ENCODE measurements around the gene LAG3.
A peak's percentile ranks its signal among the peaks of the same experiment; 100 is the strongest.

LAG3 gene

GRCh38 chr12:6772726-6773589 lies 638 bp downstream of the LAG3 start:
- DNase-seq, result no peak

- DNase-seq, result no peak
Measured at GRCh38 chr12:6773590-6774351, 1.5 kb downstream of the LAG3 start.

- DNase-seq, result no peak
Measured at GRCh38 chr12:6774499-6775062, 2.3 kb downstream of the LAG3 start.

GRCh38 chr12:6775185-6776174 lies 3.2 kb downstream of the LAG3 start:
- DNase-seq, result no peak

- no peak for DNase-seq
Measured at GRCh38 chr12:6777386-6777785, 5.1 kb downstream of the LAG3 start.

GRCh38 chr12:6778217-6778573 lies 5.9 kb downstream of the LAG3 start:
- no peak for DNase-seq

GRCh38 chr12:6778574-6779550 lies 6.5 kb downstream of the LAG3 start:
- peak; percentile 88 for DNase-seq

GRCh38 chr12:6779708-6780432 lies 7.5 kb downstream of the LAG3 start:
- no peak for DNase-seq

GRCh38 chr12:6780573-6780972 lies 8.3 kb downstream of the LAG3 start:
- DNase-seq, result no peak

- DNase-seq, result no peak
Measured at GRCh38 chr12:6782119-6782518, 9.8 kb downstream of the LAG3 start.

- DNase-seq, result no peak
Measured at GRCh38 chr12:6782850-6783566, 10.7 kb downstream of the LAG3 start.

GRCh38 chr12:6783828-6784227 lies 11.5 kb downstream of the LAG3 start:
- DNase-seq, result no peak

- no peak for DNase-seq
Measured at GRCh38 chr12:6784296-6784695, 12.0 kb downstream of the LAG3 start.

- no peak for DNase-seq
Measured at GRCh38 chr12:6784761-6785160, 12.4 kb downstream of the LAG3 start.

GRCh38 chr12:6786416-6787094 lies 14.2 kb downstream of the LAG3 start:
- no peak for DNase-seq

GRCh38 chr12:6787309-6787708 lies 15.0 kb downstream of the LAG3 start:
- no peak for DNase-seq

- peak; percentile 81 for DNase-seq
Measured at GRCh38 chr12:6788972-6789924, 16.9 kb downstream of the LAG3 start, which contains the start of gene CD4. TSS of gene CD4 (plus strand) at chr12:6789528. CDS start at chr12:6800139, 10,611 bp downstream.
